RWPE2 (cell line): ENCODE results near the gene METAP1D.
A peak's percentile ranks its signal among the peaks of the same experiment; 100 is the strongest.

Experiments
- ATAC-seq: fragments of 200-7000 bp; cut with Tn5 transposase; 3 replicates; pipeline ENCODE4 v1.9.1; 2021; ENCODE audit warnings: low read depth
- DNase-seq: peaks from one replicate; pipeline ENCODE4 v3.0.0-alpha.2; 2020; ENCODE audit warnings: low spot score
- H3K27ac ChIP-seq: fragments of 450-650 bp; 2 replicates; pipeline ENCODE4 v1.5.1; 2017; ENCODE audit warnings: mild to moderate bottlenecking; ENCODE audit not compliant: poor library complexity, severe bottlenecking
- H3K27me3 ChIP-seq: fragments of 250-450 bp; sonication (Bioruptor Pico); 2 replicates; pipeline ENCODE4 v1.5.1; 2021; ENCODE audit warnings: mild to moderate bottlenecking, moderate library complexity; ENCODE audit not compliant: insufficient read depth, poor library complexity, severe bottlenecking
- H3K36me3 ChIP-seq: fragments of 250-450 bp; sonication (Bioruptor Pico); 2 replicates; pipeline ENCODE4 v1.5.1; 2020; ENCODE audit warnings: low read depth, mild to moderate bottlenecking, moderate library complexity
- H3K4me1 ChIP-seq: fragments of 250-450 bp; sonication (Bioruptor Pico); 2 replicates; pipeline ENCODE4 v1.5.1; 2021; ENCODE audit warnings: mild to moderate bottlenecking, moderate library complexity; ENCODE audit not compliant: insufficient read depth, poor library complexity, severe bottlenecking
- H3K4me3 ChIP-seq: fragments of 250-450 bp; sonication (Bioruptor Pico); 2 replicates; pipeline ENCODE4 v1.5.1; 2021; ENCODE audit warnings: mild to moderate bottlenecking, moderate library complexity; ENCODE audit not compliant: severe bottlenecking
- H3K9me3 ChIP-seq: fragments of 250-450 bp; sonication (Bioruptor Pico); 2 replicates; pipeline ENCODE4 v1.5.1; 2021; ENCODE audit warnings: mild to moderate bottlenecking, moderate library complexity; ENCODE audit not compliant: severe bottlenecking
- CTCF ChIP-seq: fragments of 450-650 bp; IDR thresholded peaks from one replicate; pipeline ENCODE4 v1.5.1; 2017; ENCODE audit warnings: mild to moderate bottlenecking, moderate library complexity; ENCODE audit not compliant: poor library complexity, severe bottlenecking

Gene METAP1D

GRCh38 chr2:171957061-171957460 is 42.7 kb upstream of the METAP1D start:
- no peaks in the 10 kb centered on the region for H3K9me3 ChIP-seq
- ATAC-seq (0 out of 3 replicates have a peak, but pooled peaks have one; percentile 21), DNase-seq (no peak)
- no peak overlapping the region for H3K4me3 ChIP-seq
- H3K36me3 ChIP-seq, result peaks cover 32% of the 10 kb centered on the region
- no peak for TF ChIP-seq CTCF
- no peak overlapping the region for H3K27ac ChIP-seq
- no peaks in the 10 kb centered on the region for H3K4me1 ChIP-seq
- H3K27me3 ChIP-seq, result no peaks in the 10 kb centered on the region

GRCh38 chr2:171958475-171958874 is 41.3 kb upstream of the METAP1D start:
- no peak for DNase-seq

GRCh38 chr2:171959998-171960397 is 39.8 kb upstream of the METAP1D start:
- ATAC-seq (no peak), DNase-seq (no peak)
- H3K27ac ChIP-seq, result no peak overlapping the region
- H3K9me3 ChIP-seq, result no peaks in the 10 kb centered on the region
- no peak for TF ChIP-seq CTCF
- no peaks in the 10 kb centered on the region for H3K4me1 ChIP-seq
- no peaks in the 10 kb centered on the region for H3K27me3 ChIP-seq
- peaks cover 35% of the 10 kb centered on the region for H3K36me3 ChIP-seq
- no peak overlapping the region for H3K4me3 ChIP-seq

More at GRCh38 chr2:171958475-171958874, 41.3 kb upstream of the METAP1D start:
- H3K27me3 ChIP-seq, result no peaks in the 10 kb centered on the region
- peak; percentile 54; the same call in 2 of the 3 replicates for ATAC-seq
- no peak overlapping the region for H3K27ac ChIP-seq
- H3K4me1 ChIP-seq, result no peaks in the 10 kb centered on the region
- H3K4me3 ChIP-seq, result no peak overlapping the region
- no peaks in the 10 kb centered on the region for H3K9me3 ChIP-seq
- TF ChIP-seq CTCF, result no peak
- peaks cover 27% of the 10 kb centered on the region for H3K36me3 ChIP-seq

- Histone ChIP-seq H3K27ac (no peak overlapping the region), H3K9me3 (no peaks in the 10 kb centered on the region), H3K27me3 (no peaks in the 10 kb centered on the region), H3K36me3 (peaks cover 35% of the 10 kb centered on the region), H3K4me3 (no peak overlapping the region), H3K4me1 (no peaks in the 10 kb centered on the region)
- TF ChIP-seq CTCF, result no peak
- ATAC-seq, result no peak
- DNase-seq, result no peak
These were observed 39.2 kb upstream of the METAP1D start for GRCh38 chr2:171960570-171960969.

- DNase-seq (no peak), ATAC-seq (no peak)
- TF ChIP-seq CTCF, result no peak
- Histone ChIP-seq H3K4me1 (no peaks in the 10 kb centered on the region), H3K4me3 (no peak overlapping the region), H3K27me3 (no peaks in the 10 kb centered on the region), H3K27ac (no peak overlapping the region), H3K36me3 (peaks cover 47% of the 10 kb centered on the region), H3K9me3 (no peaks in the 10 kb centered on the region)
These were observed 36.6 kb upstream of the METAP1D start for GRCh38 chr2:171963198-171963597.
